ENCODE results near the gene ZNF80. TPM values are rescaled to one million over a fixed set of nuclear protein-coding genes. Genes with fewer than 3 reads are reported as not detected.
"Not testable (repeated sequence)": the region's sequence is repeated elsewhere in the genome, so short reads cannot be mapped to it uniquely, and the experiment has no call there.

The ZNF80 gene
- total RNA-seq, result 0.17 TPM

GRCh38 chr3:114237478-114237877, at the start of gene ZNF80:
ZNF80 (minus strand) TSS chr3:114237578; CDS start chr3:114237074, 504 bp downstream.
- not testable (repeated sequence) for DNase-seq (ENCODE audit: low spot score)

- DNase-seq (ENCODE audit: low spot score), result no peak
These were observed 48.9 kb upstream of the ZNF80 start for GRCh38 chr3:114286266-114286665.

- no peak for DNase-seq (ENCODE audit: low spot score)
These were observed 48.4 kb upstream of the ZNF80 start for GRCh38 chr3:114285648-114286230.

GRCh38 chr3:114284644-114285043, 47.3 kb upstream of the ZNF80 start:
- no peak for DNase-seq (ENCODE audit: low spot score)

- DNase-seq (ENCODE audit: low spot score), result not testable (repeated sequence)
These were observed 39.5 kb upstream of the ZNF80 start for GRCh38 chr3:114276856-114277255.

GRCh38 chr3:114274929-114275328, 37.6 kb upstream of the ZNF80 start:
- DNase-seq (ENCODE audit: low spot score), result no peak

- no peak for DNase-seq (ENCODE audit: low spot score)
These were observed 34.9 kb upstream of the ZNF80 start for GRCh38 chr3:114272271-114272670.

- no peak for DNase-seq (ENCODE audit: low spot score)
These were observed 32.6 kb upstream of the ZNF80 start for GRCh38 chr3:114270019-114270418.

GRCh38 chr3:114260152-114260551, 22.8 kb upstream of the ZNF80 start:
- no peak for DNase-seq (ENCODE audit: low spot score)

GRCh38 chr3:114259566-114259965, 22.2 kb upstream of the ZNF80 start:
- DNase-seq (ENCODE audit: low spot score), result no peak

GRCh38 chr3:114253505-114253904, 16.1 kb upstream of the ZNF80 start:
- DNase-seq (ENCODE audit: low spot score), result no peak

- no peak for DNase-seq (ENCODE audit: low spot score)
These were observed 15.6 kb upstream of the ZNF80 start for GRCh38 chr3:114252954-114253353.

- no peak for DNase-seq (ENCODE audit: low spot score)
These were observed 5.6 kb upstream of the ZNF80 start for GRCh38 chr3:114242947-114243346.

- DNase-seq (ENCODE audit: low spot score), result no peak
These were observed 3.9 kb upstream of the ZNF80 start for GRCh38 chr3:114241262-114241661.

GRCh38 chr3:114238146-114238785, 888 bp upstream of the ZNF80 start:
- DNase-seq (ENCODE audit: low spot score), result not testable (repeated sequence)

GRCh38 chr3:114235431-114235830, 1.9 kb downstream of the ZNF80 start:
- DNase-seq (ENCODE audit: low spot score), result no peak

- DNase-seq (ENCODE audit: low spot score), result no peak
These were observed 2.6 kb downstream of the ZNF80 start for GRCh38 chr3:114234745-114235144.

GRCh38 chr3:114231616-114232015, 5.8 kb downstream of the ZNF80 start:
- DNase-seq (ENCODE audit: low spot score), result no peak

GRCh38 chr3:114227076-114227475, 10.3 kb downstream of the ZNF80 start:
- DNase-seq (ENCODE audit: low spot score), result no peak

- no peak for DNase-seq (ENCODE audit: low spot score)
These were observed 11.1 kb downstream of the ZNF80 start for GRCh38 chr3:114226313-114226712.

- DNase-seq (ENCODE audit: low spot score), result no peak
These were observed 14.2 kb downstream of the ZNF80 start for GRCh38 chr3:114223143-114223542.

- no peak for DNase-seq (ENCODE audit: low spot score)
These were observed 15.5 kb downstream of the ZNF80 start for GRCh38 chr3:114221881-114222264.

- no peak for DNase-seq (ENCODE audit: low spot score)
These were observed 16.1 kb downstream of the ZNF80 start for GRCh38 chr3:114221165-114221880.

All from mucosa of gallbladder (tissue), 1 donor.